Fibroblast of upper back skin (primary cell): Measurements from ENCODE around the gene CDHR1.
A peak's percentile ranks its signal among the peaks of the same experiment; 100 is the strongest.
"Not testable (repeated sequence)": the region's sequence is repeated elsewhere in the genome, so short reads cannot be mapped to it uniquely, and the experiment has no call there.

ENCODE experiments used
- DNase-seq: peaks from one replicate; pipeline ENCODE4 v3.0.0-alpha.2; 2013

Gene CDHR1

GRCh38 chr10:84194424-84195043 lies at the start of gene CDHR1:
TSS of gene CDHR1 (plus strand) at chr10:84194537. CDS start at chr10:84194761, 224 bp downstream.
- DNase-seq: no peak

DNA sequence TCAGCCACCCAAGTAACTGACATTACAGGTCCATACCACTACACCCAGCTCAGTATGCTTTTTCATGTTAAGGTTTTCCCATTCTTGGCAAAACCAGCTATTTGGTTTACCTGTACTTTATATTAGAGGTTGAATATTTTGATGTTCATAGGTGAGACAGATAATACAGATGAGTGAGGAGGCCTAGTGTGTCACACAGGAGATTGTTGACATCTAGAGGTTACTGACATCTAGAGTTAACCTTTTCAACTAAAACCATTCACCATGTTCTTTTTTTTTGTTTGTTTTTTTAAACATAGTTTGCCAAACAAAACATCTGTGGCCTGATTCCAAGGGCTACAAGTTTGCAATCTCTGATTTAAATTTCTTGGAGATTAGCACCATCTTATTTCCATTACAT lies 47.0 kb upstream of the CDHR1 start:
- no peak for DNase-seq

DNA sequence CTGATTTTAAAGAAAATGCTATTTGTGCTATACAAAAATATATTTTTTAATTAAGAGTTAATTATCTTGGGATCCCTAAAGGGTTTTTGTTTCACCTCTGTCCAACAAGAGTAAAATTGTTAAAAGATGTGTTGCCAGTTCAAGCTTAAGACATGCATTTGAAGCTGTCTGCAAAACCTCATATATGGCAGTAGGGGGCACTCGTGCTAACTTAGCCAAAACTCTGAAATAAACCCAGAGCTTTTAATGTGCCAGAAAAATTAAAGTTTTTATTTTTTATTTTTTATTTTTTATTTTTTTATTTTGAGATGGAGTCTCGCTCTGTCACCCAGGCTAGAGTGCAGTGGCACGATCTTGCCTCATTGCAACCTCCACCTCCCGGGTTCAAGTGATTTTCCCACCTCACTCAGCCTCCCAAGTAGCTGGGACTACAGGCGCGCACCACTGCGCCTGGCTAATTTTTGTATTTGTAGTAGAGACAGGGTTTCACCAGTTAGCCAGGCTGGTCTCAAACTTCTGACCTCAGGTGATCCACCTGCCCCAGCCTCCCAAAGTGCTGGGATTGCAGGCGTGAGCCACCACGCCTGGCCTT lies 46.2 kb upstream of the CDHR1 start:
- peak; percentile 24 for DNase-seq

DNA sequence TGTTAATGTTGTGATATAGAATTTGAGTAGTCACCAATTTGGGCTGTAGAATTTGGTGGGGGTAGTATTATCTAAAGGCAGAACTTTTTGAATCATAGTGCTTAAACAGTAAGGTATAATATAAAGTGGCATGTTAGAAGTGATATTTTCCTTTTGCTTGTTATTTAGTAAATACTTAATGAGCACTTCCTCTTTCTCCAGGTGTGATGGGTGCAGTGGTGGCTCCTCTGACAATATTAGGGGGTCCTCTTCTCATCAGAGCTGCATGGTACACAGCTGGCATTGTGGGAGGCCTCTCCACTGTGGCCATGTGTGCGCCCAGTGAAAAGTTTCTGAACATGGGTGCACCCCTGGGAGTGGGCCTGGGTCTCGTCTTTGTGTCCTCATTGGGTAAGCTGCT lies 44.5 kb upstream of the CDHR1 start:
- DNase-seq: no peak

DNA sequence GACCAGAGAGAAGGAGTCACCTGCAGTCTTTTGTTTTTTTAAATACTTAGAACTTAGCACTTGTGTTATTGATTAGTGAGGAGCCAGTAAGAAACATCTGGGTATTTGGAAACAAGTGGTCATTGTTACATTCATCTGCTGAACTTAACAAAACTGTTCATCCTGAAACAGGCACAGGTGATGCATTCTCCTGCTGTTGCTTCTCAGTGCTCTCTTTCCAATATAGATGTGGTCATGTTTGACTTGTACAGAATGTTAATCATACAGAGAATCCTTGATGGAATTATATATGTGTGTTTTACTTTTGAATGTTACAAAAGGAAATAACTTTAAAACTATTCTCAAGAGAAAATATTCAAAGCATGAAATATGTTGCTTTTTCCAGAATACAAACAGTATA lies 41.6 kb upstream of the CDHR1 start:
- DNase-seq: no peak

GRCh38 chr10:84155521-84155920 lies 38.8 kb upstream of the CDHR1 start:
- DNase-seq: no peak

- DNase-seq: no peak
These were observed 38.3 kb upstream of the CDHR1 start for GRCh38 chr10:84156009-84156408.

DNA sequence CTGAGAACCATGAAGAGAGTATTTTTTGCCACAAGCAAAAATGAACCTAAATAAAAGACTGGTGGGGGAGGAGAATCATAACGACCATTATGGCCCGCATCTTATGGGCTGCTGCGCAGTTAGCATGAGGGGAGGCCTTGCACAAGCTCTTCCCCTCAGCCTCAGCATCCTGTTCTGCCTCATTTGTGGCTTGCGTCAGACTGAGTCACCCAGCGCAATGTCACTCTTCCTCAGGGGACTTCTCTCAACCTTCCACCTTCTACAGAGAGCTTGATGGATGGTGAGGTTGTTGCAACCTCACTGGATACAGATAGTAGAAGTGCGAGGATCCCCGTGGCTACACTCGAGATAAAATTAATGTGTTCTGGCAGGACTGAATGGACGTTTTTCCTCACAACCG lies 37.6 kb upstream of the CDHR1 start:
- DNase-seq: no peak

DNA sequence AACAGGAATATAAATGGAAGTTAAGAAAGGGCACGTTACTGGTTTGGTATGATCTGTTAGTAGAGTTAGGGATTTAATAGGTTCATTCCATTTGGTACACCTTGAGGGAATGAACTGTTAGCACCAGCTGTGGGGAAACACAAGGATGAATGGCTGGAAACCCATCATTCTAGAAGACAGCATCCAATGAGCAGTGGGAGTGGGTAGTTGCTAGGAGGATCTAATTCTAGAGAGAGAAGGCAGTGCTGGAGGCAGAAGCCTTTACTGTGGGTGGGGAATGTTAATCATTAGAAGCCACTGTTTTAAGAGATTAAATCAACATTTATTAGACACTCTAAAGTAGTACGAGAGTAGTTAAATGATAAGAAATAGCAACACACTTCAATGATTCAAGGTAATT lies 36.3 kb upstream of the CDHR1 start:
- DNase-seq: no peak

GRCh38 chr10:84158550-84158949 lies 35.8 kb upstream of the CDHR1 start:
- no peak for DNase-seq

- DNase-seq: no peak
These were observed 35.2 kb upstream of the CDHR1 start for GRCh38 chr10:84159076-84159685.

DNA sequence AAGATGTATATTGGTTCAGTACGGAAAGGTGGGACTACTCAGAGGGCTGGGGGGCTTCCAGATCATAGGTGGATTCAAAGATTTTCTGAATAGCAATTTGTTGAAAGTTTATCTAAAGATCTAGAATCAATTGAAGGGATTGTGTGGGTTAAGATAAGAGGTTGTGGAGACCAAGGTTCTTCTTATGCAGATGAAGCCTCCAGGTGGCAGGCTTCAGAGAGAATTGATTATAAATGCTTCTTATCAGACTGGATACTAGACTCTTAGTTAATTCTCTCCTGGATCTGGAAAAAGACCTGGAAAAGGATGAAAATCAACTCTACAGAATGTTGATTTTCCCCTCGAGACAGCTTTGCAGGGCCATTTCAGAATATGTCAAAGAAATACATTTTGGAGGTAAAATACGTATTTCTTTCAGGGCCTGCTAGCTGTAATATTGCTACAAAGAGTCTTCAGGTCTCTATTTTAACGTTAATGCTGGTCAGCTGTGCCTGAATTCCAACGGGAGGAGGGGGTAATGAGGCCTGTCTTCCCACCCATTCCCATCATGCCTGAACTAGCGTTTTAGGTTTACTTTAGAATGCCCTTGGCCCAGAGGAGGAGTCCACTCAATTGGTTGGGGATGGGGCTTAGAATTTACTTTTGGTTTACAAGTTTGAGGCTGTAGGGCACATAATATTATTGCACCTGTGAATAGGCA lies 33.5 kb upstream of the CDHR1 start:
- no peak for DNase-seq

- DNase-seq: no peak
These were observed 30.3 kb upstream of the CDHR1 start for GRCh38 chr10:84163996-84164395.

- no peak for DNase-seq
These were observed 29.9 kb upstream of the CDHR1 start for GRCh38 chr10:84164442-84164841.

DNA sequence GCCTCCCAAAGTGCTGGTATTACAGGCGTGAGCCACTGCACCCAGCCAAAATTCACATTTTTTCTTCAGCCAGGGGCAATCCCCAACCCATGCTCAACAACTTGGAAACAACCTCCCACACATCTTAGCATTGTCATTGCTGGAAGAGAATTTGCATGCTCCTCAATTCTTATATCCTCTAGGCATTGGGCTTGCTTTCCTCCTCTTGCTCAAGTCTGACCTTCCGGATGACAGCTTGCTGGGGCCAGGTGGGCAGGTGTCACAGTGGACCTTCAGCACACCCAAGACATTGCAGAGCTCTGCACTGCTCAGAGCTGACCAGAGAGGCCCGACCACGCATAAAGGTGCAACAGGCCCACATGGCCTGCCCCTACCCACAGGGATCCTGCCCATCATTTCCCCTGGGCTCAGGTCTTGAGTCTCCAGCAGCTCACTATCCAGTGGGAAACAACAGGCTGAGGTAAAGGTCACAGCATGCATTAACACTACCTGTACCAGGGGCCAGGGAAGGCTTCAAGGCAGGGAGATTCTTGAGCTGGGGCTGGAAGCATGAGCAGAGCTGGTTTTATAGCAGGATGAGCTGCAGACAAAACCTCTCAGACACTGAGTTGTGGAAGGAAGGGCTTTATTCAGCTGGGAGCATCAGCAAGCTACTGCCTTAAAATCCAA lies 27.6 kb upstream of the CDHR1 start:
- DNase-seq: no peak

DNA sequence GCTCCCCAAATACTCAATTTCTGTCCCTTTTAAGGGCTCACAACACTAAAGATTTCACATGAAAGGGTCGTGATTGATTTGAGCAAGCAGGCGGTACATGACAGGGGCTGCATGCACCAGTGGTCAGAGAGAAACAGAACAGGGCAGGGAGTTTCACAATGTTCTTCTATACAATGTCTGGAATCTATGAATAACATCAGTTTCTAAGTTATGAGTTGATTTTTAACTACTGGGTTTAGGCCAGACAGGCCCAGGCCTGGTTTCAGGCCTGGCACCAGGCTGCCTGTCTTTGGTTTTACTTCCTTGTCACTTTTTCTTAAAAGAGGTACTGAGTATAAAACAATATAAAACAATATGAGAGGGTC lies 27.1 kb upstream of the CDHR1 start:
- not testable (repeated sequence) for DNase-seq

DNA sequence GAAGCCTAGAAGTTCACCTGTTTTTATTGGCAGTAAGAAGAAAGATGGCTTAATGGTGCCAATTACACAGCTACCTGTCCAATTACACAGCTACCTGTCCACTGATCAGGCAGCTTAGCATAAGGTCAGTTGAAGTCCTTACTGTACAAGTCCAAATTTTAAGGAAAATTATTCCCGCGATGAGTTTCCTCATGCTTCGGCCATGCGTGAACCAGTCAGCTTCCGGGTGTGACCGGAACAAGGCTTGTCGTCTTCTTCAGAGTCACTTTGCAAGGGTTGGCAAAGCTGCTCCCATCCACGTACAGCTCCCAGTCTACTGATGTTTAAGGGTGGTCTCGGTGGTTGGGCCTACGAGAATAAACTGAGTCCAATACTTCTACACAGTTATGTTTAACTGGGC lies 26.0 kb upstream of the CDHR1 start:
- not testable (repeated sequence) for DNase-seq

GRCh38 chr10:84171237-84171636 lies 23.1 kb upstream of the CDHR1 start:
- DNase-seq: not testable (repeated sequence)

DNA sequence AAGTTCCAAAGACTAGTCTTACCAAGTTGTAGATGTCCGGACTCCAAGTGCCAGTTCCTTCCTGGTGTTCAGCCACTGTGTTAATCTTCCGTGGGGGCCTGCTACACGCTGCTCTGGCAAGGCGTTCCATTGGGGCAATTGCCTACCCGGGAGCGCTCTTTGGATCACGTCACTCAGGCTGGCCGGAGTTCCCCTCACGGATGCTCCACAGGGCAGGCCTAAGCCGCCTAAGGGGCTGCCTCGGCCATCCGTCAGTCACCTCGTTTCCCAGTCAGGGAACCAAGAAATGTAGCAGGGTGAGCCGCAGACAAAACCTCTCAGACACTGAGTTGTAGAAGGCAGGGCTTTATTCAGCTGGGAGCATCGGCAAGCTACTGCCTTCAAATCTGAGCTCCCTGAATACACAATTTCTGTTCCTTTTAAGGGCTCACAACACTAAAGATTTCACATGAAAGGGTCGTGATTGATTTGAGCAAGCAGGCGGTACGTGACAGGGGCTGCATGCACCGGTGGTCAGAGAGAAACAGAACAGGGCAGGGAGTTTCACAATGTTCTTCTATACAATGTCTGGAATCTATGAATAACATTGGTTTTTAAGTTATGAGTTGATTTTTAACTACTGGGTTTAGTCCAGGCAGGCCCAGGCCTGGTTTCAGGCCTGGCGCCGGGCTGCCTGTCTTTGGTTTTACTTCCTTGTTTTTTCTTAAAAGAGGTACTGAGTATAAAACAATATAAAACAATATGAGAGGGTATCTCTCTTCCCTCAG lies 22.5 kb upstream of the CDHR1 start:
- not testable (repeated sequence) for DNase-seq

- no peak for DNase-seq
These were observed 21.6 kb upstream of the CDHR1 start for GRCh38 chr10:84172467-84173356.

- no peak for DNase-seq
These were observed 20.8 kb upstream of the CDHR1 start, which contains the start of gene GPR15LG for GRCh38 chr10:84173501-84173929. TSS of gene GPR15LG (plus strand) at chr10:84173801. CDS start at chr10:84173852, 51 bp downstream.
